GM21390 (cell line): Measurements from ENCODE around the gene KIAA1958.
A peak's percentile ranks its signal among the peaks of the same experiment; 100 is the strongest.
"Not testable (repeated sequence)": the region's sequence is repeated elsewhere in the genome, so short reads cannot be mapped to it uniquely, and the experiment has no call there.

Source experiments
- ATAC-seq: cut with Tn5 transposase; IDR thresholded peaks from one replicate; pipeline ENCODE4 v1.9.1; 2021; ENCODE audit not compliant: unreplicated experiment

Gene KIAA1958

GRCh38 chr9:112591875-112592274, 105.2 kb downstream of the KIAA1958 start:
- ATAC-seq = not testable (repeated sequence)

DNA sequence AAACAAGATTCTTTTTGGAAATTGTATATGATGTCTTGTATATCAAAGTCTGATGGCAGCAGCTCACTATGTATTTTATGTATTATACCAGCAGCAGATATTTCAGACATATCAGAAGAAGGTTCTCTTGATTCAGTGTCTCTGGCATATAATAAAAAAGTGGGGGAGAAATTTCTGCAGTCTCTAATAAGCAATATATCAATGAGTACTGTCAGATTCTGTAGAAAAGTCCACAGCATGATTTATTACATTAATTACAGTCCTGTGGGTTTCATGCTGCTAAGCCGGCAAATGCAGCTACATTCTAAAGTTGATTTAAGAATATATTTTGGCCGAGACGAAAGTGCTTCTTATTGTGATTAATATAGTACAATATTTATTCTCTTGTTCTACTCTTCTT, 113.1 kb downstream of the KIAA1958 start:
- no peak for ATAC-seq

DNA sequence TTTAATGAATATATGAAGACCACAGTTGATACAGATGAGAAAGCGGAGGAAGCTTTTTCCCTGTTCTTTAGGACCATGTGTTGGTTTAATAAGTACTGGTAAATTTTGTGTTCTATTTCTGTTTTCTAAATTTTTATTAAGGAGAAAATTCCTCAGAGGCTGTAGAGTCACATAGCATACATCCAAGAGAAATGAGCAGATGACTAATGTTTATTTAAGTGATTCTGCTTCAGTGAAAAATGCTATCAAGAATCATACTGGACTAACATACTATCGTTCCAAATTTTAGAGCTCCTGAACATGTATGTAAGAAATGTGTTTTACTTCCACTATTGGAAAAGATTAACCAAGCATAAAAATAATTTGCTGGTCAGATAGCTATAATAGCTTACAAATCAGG, 115.0 kb downstream of the KIAA1958 start:
- ATAC-seq = no peak

DNA sequence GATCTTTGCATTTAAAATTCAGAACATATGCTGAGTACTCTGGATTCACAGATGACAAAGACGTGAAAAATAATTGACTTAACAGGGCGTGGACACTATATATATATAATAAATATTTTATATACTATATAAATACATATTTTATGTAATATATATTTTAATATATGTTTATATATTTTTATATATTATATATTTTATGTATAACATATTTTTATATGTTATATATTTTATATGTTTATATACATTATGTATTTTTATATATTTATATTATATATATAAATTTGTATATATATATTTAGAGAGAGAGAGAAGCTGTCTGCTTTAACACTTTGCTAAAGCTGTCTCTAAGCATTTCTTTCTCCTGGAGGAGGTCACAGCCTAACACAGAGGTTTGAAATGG, 118.2 kb downstream of the KIAA1958 start:
- no peak for ATAC-seq

GRCh38 chr9:112605518-112605917, 118.9 kb downstream of the KIAA1958 start:
- ATAC-seq = peak; percentile 98

DNA sequence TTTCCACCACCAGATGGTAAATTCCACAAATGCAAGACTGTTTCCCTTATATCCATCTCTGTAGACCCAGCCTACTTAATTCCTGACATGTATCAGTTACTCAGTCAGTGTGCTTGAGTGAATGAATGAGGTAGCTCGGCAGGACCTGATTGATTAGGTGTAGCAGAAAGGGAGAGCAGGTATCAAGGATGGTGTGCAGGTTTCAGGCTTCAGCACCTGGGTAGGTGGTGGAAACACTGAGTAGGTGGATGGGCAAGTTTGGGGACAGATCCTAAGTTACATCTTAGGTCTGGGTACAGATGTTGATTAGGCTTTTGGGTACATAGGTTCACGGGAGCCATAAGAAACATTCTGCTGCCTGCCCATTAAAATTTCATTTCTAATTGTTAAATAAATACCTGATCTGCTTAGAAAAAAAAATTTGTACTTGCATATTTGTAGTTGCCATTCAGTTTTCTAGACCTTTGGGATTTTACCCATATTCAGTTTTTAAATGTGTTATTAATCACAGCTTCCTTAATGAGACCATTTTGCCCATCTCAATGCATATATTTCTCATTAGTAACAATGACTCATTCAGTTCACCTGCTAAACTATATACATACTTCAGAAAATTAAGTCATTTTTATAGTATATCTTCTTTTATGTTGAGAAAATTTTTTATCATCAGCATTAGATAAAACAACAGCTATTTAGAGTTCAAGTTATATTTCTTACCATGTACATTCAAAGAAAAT, 119.5 kb downstream of the KIAA1958 start:
- ATAC-seq = peak; percentile 17

GRCh38 chr9:112608851-112609250, 122.2 kb downstream of the KIAA1958 start:
- no peak for ATAC-seq

DNA sequence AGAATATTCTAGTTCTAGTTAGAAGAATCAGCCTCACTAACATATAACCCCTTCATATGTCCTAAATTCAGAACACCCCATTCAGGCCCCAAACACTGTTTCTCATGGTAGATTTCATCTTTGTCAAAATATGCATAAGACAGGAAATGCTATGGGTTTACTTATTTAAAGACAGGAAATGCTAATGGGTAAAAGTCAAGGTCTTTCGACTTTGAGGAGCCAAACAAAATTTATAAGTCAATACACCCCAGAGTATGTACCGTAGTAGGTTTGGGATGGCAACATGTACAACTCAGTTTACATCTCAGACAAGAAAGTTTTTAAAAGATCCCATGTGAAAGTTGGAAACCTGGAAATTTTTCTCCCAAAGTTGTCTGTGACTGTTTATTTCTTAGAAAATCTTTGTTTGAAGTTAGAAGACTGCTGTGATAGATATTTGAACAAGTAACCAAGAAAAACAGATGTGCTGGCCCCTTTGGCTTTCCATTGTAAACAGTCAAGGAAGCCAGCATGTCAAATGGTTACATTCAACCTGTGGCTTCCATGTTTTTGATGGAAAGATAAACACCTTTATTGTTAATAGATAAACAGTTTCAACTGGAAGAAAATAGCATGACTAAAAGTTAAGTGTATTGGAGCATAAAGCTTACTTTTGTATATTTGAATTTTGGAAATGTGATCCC, 129.1 kb downstream of the KIAA1958 start:
- no peak for ATAC-seq

- no peak for ATAC-seq
These were observed 130.7 kb downstream of the KIAA1958 start for GRCh38 chr9:112617371-112617770.

- ATAC-seq = no peak
These were observed 131.9 kb downstream of the KIAA1958 start for GRCh38 chr9:112618385-112619009.

DNA sequence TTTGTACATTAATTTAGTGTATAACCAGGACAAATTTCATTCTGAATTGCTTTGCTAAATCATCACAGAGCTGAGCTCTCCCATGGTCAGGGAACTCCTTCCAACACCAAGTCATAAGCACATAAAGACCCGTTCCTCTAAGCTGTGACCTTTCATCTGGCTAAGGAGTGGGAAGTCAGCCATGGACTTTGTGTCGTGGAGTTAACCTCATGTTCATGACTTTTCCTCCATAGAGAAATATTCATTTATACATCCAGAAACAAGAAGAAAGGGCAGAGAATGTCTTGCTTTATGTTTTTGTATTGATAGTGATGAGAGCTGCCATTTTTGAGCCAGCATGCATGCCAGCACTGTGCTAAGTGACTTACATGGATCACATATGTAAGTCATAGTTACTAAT, 133.8 kb downstream of the KIAA1958 start:
- ATAC-seq = no peak

- no peak for ATAC-seq
These were observed 134.5 kb downstream of the KIAA1958 start for GRCh38 chr9:112621018-112621655.

DNA sequence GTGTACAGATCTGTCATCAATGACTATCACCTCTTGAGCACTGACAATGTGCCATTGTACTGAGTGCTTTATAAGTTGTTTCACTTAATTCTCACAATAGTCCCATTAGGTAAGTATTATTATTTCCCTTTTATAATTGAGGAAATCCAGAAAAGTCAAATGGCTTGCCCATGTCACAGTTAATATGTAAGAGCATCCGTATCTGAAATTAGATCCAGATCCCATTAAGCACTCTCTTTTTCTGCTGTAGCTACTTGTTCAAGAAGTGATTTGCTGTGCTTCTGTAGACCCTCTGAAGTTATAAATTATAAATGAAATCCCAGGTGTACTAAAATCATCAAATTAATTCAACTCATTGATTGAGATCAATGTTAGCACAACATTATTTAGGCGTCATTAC, 136.6 kb downstream of the KIAA1958 start:
- ATAC-seq = no peak

DNA sequence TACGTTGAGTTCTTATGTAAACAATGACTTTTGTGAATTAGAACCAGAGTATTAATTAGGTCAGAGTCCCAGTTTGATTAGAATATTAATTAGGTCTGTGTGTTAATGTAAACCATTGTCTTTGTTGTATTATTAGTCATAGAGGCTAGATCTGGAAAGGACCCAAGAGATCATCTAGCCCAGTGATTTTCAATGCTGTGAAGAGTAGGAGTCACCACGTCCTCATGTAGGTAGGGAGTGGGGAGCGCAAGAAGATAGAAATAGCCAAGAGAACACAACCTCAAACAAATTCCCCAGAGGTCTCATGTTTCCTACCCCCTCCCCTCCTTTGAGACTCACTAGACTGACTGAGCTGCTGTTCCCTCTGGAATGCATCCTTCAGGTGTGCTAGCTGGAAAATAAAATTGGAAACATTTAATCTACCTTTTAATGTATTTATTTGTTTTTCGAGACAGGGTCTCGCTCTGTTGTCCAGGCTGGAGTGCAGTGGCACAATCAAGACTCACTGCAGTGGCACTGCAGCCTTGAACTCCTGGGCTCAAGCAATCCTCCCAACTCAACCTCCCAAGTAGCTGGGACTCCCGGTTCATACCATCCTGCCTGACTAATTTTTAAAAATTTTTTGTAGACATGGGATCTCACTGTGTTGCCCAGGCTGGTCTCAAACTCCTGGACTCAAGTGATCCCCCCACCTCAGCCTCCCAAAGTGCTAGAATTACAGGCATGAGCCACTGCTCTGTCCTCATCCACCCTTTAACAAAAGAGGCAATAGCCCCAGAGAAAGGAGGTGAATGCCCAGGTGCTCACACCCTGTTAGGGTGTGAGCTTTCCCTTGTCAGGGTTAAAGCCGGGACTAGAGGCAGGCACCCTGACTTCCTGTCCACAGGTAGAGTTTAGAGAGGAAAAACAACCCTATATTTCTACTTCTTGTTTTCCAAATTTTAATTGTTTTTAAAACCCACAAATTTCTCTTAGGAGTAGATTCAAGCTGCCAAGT, 138.4 kb downstream of the KIAA1958 start:
- no peak for ATAC-seq

DNA sequence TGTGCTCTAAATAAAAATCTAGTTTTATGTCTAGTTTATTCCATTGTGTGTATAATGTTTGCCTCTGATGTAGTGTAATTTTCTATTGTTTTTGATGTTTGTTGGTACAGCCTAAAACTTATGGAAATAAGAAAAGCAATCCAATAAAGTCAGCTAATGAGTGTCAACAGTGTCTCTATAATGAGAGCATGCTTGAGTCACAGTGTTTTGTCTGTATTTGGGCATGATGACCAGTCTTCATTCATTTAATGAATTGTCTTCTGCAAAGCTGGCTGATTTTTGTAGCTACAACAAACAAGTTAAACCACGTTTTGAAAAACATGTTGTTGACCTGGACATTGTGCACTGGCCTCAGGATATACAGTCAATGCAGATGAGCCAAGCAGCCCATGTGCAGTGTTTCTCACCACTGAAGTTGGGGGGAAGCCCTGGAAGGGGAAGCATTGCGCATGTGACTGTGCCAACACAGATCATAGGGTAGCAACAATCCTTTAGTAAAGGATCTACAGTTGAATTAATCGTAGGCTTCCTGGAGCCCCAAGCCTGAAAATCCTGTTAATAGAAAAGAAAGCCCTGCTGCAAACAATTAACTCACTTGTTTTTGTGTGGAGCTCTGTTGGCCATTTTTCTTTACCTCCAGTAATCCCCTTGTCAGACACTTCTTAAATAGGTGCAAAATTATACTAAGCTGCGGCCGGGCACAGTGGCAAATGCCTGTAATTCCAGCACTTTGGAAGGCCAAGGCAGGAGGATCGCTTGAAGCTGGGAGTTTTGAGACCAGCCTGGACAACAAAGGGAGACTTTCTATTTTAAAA, 143.3 kb downstream of the KIAA1958 start:
- no peak for ATAC-seq

- no peak for ATAC-seq
These were observed 144.9 kb downstream of the KIAA1958 start for GRCh38 chr9:112631313-112632070.

- no peak for ATAC-seq
These were observed 153.7 kb downstream of the KIAA1958 start for GRCh38 chr9:112640311-112640710.

GRCh38 chr9:112642126-112642525, 155.5 kb downstream of the KIAA1958 start:
- no peak for ATAC-seq

DNA sequence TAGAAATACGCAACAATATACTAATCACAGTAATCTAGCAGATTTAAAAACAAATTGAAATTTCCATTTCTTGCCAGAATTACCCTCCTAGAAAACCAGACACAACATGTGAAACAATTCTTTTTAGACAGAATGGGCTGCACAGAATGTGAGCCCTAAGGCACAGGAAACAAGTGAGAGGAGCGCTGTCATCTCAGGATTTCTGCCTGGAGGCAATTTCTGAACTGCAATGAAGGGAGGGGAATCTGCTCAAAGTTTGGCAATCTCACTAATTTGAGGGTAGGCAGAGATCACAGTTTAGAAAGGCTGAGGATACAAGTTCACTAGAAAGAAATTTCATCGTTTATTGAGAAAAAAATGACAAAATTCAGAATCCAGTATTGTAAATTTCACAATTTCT, 161.0 kb downstream of the KIAA1958 start:
- ATAC-seq = no peak
